Stimulated activated CD4-positive, alpha-beta T cell treated with anti-CD3 and anti-CD28 coated beads, Interleukin-12 subunit alpha, Interleukin-12 subunit beta, amount 100 ng/mL, for 24 hours (primary cell): ENCODE data around the gene GUCA2B.

Experiments
- DNase-seq, 2 experiments: peaks; one replicate each; pipeline ENCODE4 v3.0.0-alpha.2; 2020; ENCODE audit warnings: low read depth in 2 of 2

Gene GUCA2B

DNA sequence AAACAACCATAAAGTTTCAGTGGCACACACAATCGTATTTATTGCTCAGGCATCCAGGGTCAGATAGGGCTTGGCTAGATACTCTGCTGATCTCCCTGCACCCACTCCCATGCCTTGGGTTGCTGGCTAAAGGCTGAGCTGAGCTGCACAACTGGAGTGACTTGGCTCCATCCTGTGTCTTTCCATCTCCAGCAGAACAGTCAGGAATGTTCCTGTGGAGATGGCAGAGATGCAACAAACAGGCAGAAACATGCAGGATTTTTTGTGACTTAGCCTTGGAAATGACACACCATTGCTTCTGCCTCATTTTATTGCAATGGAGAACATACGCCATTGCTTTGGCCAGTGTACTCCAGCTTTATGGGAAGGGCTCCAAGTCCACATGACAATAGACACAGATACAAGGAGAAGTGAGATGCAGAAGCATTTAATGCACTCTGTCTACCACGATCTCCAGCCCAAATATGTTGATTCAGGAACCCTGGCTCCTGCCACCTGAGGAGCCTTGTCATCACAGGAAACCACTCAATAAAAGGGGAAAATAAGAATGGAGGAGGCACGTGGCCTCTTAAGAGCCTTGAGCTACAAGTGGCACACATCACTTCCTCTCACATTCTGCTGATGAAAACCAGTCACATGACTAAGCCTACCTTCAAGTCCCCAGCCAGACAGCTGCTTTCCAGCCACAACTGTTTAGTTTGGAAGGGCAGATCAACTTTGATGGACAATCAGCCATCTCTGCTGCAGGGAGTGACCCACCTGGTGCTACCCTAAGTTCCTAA lies 10.1 kb upstream of the GUCA2B start:
- no peak for DNase-seq

DNA sequence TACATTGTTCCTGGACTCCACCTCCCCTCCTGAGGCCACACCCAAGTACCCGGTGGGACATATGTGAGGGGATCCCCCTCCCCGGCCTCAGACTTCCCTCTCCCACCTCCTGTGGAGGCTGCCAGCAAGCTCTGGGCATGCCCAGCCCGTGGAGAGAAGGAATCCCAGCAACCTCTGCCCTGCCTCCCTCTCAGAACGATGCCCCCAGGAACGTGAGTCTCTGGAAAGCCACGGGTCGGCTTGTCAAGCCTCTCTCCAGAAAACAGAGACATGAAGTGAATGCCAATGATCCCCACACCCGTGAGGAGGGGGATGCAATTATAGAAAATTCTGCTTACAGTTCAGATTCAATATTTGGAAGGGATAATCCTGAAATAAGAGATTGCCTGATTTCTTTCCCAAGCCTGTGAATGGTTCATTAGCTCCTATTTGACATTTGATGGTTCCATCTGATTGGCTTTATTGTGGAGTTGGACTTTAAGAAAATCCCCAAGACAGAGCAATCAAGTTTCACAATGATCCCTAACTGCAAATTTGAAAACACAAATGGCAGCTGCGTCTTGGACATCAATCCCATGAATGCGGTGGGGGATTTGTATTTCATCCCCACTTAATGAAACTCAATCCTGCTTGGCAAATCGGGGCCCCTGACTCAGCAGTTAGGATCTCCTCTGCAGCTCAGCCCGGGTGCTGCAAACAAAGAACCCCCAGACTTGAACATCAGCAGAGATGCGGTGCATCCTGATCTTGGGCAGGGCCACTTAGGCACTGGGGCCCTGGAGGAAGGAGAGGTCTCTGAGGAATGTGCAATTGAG lies 9.1 kb upstream of the GUCA2B start:
- DNase-seq: no peak

DNA sequence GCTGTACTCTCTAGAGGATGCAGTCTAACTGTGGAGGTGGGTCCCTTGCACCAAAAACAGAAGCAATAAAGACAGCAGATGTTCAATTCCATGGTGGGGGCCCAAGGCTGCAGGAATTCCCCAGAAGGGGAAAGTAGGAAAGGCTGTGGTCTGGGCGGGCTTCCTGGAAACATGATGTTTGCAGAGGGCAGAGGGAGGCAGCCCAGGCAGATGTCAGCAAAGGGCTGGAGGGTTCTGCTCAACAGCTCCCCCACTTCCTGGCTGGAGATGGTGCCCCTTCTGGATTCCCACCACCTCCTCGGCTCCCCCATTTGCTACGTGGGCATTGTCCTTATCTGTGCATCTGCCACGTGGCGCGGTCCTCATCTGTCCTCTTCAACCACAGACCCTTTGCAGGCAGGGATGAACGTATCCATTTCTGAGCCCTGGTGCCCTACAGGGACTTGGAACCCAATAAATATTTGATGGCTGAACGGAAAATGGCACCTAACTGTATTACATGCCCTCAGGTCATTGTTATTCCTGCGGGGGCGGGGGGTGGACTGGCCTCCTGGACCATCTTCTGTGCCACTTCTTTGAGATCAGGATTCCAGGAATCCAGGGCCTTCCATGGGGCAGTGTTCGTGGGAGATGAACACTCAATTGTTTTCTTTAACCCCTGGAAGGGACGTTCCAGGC lies 8.4 kb upstream of the GUCA2B start:
- no peak for DNase-seq

DNA sequence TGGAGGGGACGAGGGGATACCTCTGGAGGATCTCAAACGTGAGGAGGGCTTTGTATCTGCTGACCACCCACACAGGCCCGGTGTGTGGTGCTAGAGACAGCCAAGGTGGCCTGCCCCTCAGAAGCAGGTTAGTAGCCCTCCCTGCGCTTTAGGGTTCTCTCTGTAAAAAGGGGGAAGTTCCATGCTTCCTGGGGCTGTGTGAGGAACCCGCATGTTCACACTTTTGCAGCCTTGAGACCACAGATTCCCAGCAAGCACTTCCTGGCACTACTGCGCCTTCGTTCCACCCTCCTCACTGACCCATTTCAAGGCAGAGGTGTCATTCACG lies 7.9 kb upstream of the GUCA2B start:
- no peak for DNase-seq

DNA sequence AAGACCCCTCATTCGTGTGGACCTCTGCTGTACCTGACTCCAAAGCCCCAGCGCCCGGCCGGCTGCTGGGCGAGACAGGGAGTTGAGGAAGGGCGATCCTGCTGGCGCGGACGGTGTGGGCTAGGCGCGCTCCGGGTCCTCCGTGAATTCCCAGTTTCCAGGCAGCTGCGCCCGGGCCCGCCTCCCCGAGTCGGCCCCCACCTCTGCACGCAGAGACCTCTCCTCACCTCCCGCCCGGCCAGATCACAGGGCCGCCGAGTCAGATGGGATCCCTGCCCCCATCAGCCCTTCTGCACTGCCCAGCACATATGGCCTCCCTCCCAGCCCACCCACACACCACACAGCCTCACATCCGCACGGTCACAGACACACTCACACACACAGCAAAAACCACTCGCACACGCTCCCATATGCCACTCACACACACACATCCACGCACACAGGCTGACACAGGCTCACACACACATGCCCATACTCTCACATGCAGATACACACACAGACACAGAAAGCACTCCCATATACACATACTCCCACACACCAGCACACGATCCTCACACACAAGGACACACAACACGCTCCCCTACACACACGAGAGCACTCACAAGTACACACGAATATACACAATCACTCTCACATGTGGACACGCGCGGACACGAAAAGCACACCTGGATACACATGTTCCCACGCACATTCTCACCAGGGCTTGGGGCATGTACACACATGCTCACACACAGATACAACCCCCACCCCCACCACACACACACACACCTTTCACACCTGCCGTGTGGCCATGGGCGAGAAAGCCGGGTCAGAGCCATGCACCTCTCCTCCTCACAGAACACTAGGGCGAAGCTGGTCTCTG lies 7.2 kb upstream of the GUCA2B start:
- DNase-seq: no peak

DNA sequence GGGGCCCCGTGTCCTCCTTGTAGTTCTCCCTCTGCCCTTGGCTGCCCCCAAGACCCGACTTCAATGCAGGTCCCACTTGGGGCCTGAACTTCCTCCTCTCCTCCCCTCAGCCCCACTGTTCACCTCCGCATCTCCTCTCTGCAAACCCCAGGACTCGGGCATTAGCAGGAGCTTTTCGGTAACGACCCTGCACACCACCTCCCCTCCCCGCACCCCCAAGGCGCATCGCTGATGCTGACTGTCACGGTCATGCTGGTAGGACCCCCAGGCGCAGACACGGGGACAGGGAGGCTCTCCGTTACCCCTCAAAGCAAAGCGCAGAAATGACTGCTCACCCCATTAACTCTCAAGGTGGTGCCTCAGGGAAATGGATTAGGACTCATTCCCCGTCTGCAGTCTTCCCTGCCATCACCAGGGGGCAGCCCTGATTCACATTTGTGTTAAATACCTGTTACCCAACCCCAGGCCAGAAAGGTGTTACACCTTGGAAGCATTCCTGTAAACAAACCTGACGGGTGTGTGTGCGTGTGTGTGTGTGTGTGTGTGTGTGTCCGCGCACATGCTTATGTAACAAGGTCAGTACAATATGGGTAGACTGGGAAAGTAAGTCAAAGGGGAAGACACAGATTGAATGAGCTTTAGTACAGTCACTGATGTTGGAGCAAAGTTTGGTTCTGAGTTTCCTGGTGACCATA lies 6.4 kb upstream of the GUCA2B start:
- DNase-seq: peak; percentile 31 to 70

DNA sequence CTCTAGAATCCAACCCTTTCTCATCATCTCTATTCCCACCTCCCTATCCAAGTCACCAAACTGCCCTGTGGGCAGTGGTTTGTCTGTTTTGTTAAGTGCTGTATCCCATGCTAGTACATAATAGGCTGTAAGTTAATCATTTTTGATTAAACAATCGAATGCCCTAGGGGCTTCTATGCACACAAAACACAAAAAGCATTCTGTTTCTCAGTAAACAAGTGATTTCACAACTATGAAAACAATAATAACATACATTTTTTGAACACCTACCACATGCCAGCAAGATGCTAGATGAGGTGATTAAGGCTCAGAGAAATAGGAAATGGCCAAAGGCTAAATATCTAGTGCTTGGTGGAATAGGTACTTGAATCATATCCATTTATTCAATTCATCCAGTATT lies 5.0 kb upstream of the GUCA2B start:
- DNase-seq: no peak

DNA sequence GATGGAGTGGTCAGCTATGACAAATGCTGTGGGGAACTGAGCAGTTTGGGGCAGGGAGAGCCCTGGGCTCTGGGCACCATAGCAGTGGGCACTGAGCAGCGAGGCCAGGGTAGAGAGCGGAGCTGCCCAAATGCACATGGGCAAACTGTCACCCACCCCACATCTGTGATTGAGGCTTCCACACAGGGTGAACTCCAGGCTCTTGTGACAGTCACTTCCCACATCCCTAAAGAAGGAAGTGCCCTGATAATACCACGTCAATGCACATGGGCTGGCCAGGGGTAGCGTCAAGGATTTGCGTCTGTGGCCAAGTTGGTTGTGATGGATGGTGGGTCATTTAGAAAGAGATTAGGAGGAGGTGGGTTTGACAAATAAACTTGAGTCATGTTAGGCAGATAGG lies 2.6 kb upstream of the GUCA2B start:
- no peak for DNase-seq

DNA sequence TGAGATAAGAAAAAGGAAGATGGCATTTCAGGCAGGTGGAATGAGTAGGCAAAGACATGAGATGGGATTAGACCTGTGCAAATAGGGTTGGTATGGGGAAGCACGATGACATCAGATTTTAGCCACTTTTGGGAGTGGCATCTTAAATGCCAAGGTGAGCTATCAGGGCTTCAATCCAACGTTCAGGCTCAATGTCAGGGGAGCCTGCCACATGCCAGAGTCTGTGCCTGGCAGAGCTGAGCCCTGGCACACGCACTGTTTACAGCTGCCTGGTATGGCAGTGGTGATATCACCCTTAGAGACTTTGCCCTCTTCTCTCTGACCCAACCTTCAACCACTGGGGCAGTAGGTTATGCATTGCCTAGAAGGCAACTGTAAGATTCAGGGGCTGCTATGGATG lies 1.1 kb upstream of the GUCA2B start:
- DNase-seq: no peak

DNA sequence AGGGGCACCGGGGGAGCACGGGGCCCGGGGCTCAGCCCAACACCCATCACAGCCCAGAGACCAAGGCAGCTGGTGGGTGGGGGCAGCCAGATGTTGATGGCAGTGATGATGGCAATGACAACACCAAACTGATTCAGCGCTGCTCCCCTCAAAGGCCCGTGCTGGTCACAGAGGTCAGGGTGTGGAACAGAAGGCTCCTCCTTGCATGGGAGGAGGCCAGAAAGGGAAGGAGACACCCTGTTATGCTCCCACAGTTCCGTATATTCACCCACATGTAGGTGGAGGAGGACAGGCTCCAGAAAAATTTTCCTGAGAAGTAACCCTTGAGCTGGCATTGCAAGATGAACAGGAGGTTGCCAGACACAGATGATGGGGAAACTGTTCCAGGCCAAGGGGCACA lies 414 bp downstream of the GUCA2B start:
- DNase-seq: no peak

DNA sequence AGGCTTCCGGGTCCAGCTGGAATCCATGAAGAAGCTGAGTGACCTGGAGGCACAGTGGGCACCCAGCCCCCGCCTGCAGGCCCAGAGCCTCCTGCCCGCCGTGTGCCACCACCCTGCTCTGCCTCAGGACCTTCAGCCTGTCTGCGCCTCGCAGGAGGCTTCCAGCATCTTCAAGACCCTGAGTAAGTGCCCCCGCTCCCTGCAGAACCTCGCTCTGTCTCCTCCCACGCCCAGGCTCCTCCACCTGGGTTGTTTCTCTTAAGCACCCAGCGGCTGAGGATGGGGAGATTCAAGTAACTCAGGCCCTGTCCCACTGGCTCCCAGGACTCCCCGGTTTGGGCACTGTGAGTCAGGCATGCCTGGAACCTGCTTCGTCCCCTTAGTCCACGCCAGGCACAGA lies 1.5 kb downstream of the GUCA2B start:
- no peak for DNase-seq

DNA sequence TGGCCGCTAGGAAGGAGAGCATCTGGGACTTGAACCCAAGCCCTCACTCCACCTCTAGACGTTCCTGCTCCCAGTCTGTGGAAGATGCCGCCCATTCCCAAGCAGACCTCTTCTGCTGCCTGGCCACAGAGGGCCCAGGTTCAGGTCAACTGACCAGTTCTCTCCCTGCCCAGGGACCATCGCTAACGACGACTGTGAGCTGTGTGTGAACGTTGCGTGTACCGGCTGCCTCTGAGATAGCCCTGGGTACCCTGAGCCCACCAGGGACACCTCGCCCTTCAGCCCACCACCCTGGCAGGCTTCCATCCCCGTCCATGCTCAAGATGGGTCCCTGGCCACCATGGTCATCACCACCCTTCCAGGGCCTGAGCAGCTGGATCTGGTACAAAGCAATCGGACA lies 2.2 kb downstream of the GUCA2B start:
- no peak for DNase-seq

DNA sequence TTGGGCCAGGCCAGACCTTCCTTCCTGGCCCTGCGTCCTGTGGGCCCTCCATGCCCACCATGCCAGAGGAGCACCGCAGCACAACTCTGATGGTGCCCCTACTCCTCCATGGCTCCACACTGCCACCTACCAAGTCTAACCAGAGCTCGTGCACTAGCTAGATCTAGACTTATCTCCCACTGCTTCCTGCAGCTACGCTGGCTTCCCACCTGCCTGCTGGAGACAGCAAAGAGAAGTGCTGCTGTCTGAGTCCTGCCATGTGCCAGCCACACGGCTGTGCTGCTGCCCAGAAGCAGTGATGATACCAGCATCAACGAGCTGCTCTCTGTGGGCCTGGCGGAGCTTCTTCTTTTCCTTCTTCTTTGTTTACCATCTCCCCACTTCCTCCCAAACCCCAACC lies 4.5 kb downstream of the GUCA2B start:
- no peak for DNase-seq

DNA sequence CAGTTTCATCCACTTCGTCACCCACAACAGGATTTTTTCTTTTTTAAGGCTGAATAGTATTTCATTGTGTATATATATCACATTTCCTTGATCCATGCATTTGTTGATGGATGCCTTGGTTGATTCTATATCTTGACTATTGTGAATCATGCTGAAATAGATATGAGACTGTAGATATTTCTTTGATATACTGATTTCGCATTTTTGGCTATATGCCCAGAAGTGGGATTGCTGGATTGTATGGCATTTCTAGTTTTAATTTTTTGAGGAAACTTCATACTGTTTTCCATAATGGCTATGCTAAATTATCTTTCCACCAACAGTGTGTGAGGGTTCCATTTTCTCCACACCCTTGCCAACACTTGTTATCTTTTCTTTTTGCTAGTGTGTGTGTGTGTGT lies 5.0 kb downstream of the GUCA2B start:
- no peak for DNase-seq

DNA sequence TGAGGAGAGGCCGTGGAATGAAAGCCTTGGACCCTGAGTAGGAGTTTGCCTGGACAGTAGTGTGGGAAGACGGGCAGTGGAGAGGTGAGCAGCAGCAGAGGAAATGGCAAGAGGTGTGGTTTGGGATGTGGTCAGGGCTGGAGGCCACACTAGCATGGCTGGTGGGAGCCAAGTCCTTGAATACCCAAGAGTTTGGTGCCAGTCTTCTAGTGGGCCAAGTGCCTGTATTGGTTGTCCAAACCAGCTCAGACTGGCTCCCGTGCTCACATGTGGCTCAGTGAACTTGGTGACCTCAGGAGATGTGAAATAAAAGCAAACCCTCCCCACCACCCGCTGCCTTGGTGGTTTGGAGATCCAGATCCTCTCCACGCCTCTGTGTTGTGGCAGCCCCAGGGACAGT lies 9.0 kb downstream of the GUCA2B start:
- no peak for DNase-seq

DNA sequence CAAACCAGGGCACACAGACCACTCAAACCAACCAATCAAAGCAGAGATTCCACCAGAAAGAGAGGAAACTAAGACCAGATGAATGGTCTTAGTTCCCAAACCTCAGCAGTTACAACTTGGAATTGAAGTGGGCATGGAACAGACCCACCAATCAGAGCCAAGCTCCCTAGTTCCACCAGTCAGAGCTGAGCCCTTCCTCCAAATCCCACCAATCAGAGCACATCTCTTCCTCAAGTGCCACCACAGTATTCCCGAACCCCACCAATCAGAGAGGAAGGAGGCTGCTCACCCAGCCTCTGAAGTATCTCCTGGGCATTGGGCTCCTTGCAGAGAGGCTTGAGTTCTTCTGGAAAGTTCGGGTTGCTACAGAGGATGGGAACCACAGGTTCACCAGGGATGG lies 9.9 kb downstream of the GUCA2B start:
- DNase-seq: no peak

DNA sequence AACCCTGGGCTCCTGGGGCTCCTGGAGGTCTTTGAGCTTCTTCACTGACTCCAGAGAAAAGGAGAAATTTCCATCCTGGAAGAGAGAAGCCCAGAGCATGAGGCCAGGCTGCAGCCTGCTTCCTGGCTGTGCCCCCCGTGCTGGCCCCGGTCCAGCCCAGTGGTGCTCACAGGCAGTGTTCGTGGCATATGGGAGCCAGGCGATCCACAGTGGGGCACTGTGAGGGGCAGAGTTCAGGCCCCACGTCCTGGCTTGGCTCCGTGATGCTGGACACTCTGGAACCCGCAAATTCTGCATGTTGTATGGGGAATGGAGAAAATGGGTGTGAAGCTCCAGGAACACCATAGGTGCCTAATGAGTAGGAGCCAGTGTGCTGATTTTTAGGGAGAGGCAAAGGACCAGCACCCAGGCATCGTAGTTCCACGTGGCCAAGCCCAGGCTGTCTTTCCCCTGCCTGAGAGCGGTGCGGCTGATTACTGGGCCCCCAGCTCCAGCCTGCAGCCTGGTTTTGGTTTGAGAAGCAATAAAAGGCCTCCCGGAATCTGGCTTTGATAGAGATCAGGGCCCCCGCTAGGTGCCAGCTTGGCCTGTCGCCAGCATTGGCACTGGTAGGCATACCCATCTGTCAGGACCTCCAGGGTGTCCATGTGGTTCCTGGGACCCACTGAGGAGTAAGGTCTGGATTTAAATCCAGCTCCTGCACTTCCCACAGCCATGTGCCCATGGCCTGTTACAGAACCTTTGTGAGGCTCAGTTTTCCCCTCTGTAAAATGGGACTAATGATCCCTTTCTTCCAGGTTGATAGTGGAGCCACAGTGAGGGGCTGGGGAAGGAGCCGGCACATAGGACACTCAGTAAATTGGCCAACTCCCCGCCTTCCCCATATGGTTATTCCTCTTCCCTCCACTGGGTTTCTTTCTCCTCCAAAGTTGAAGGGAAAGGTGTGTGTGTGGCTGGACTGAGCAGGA lies 10.6 kb downstream of the GUCA2B start:
- DNase-seq: no peak

DNA sequence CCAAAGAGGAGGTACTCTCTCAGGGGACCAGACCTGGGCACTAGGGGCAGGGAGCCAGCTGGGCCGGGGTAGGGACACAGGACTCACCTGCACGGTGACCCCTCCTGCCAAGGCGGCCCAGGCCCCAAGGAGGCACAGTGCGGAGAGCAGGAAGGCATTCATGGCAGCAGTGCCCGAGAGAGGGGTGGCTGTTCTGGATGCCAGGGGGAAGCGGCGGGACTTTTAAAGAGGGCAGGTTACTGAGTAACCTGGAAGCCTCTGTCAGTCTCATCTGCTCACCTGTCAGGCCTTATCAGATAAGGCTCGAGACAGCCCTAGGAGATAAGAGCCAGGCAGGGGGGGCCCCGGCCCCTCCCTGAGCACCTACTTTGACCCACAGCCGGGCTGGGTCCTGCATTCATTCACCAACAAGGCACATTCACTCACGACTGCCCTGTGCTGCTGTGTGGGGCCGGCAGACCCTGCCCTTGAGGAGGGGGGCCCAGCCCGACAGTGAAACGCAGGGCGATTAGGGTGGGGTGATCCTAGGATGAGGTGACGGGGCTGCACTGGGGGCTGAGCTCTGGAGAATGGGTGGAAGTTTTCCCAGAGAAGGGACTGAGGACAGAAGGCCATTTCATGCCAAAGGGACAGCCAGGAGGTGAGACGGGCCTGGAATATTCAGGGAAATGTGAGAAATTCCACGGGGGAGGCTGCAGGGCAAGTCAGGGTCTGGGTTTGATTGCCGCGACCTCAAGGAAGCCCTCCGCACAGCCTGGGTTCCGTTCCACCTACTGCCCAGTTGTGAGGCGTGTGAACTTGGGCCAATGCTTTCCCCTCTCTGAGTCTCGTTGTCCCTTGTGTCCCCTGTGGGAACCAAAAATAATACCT lies 11.6 kb downstream of the GUCA2B start, which contains the start of gene GUCA2A:
Gene GUCA2A, minus strand, starts transcription at position 195 of the 870 bp plus-strand sequence. Its CDS starts 33 bp downstream, at position 162.
- no peak for DNase-seq
